Stimulated activated effector memory CD8-positive, alpha-beta T cell treated with anti-CD3 and anti-CD28 coated beads, Interleukin-12 subunit alpha, Interleukin-12 subunit beta, amount 100 ng/mL, for 72 hours (primary cell): Measurements from ENCODE around the gene ELAVL3.
A peak's percentile ranks its signal among the peaks of the same experiment; 100 is the strongest.
"Not testable (repeated sequence)": the region's sequence is repeated elsewhere in the genome, so short reads cannot be mapped to it uniquely, and the experiment has no call there.

Experiments
- ATAC-seq: fragments of 150-1000 bp; cut with Tn5 transposase; 2 replicates; pipeline ENCODE4 v1.10.0; 2021
- DNase-seq, 2 donors: peaks; one replicate each; pipeline ENCODE4 v3.0.0; 2021 to 2022; ENCODE audit warnings: low spot score in 2 of 2
- H3K27ac Mint-ChIP-seq: one replicate; pipeline ENCODE4 v1.8.0; 2022; ENCODE audit warnings: mild to moderate bottlenecking, mixed read lengths
- H3K36me3 Mint-ChIP-seq: one replicate; pipeline ENCODE4 v1.8.0; 2022; ENCODE audit warnings: mild to moderate bottlenecking, mixed read lengths
- H3K4me1 Mint-ChIP-seq: one replicate; pipeline ENCODE4 v1.8.0; 2022; ENCODE audit warnings: mixed read lengths
- H3K4me3 Mint-ChIP-seq: one replicate; pipeline ENCODE4 v1.8.0; 2022; ENCODE audit warnings: mild to moderate bottlenecking, mixed read lengths
- H3K9me3 Mint-ChIP-seq: one replicate; pipeline ENCODE4 v1.8.0; 2022; ENCODE audit warnings: mixed read lengths

ELAVL3 gene

GRCh38 chr19:11437955-11438354, 42.9 kb downstream of the ELAVL3 start:
- Mint-ChIP-seq H3K36me3 (peaks cover 91% of the 10 kb centered on the region), H3K27ac (no peak overlapping the region), H3K9me3 (no peaks in the 10 kb centered on the region), H3K4me3 (peak overlapping the region; percentile 100), H3K4me1 (peaks cover 39% of the 10 kb centered on the region)
- no peak for DNase-seq
- no peak for ATAC-seq

DNA sequence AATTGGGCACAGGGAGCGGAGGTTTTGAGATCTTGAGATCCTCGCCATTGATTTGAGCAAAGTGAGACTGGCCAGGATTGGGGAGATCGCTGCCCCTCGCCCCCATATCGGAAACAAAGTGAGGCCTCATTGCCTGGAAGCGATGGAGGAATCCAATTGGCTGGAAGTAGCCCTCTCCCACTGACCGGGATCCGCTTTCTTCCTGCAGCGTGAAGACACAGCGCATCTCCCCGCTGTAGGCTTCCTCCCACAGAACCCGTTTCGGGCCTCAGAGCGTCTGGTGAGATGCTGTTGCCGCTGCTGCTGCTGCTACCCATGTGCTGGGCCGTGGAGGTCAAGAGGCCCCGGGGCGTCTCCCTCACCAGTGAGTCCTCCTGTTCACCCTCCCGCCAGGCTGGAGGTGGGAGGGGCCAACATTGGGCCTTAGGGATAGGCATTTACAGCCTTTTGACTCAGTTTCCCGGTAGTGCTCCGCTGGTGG, 45.0 kb downstream of the ELAVL3 start:
- Mint-ChIP-seq H3K36me3 (peaks cover 70% of the 10 kb centered on the region), H3K4me1 (peaks cover 26% of the 10 kb centered on the region), H3K27ac (peak overlapping the region; percentile 99), H3K9me3 (no peaks in the 10 kb centered on the region), H3K4me3 (peak overlapping the region; percentile 100)
- peak in 1 of 2 donors; percentile 67 for DNase-seq
- no peak for ATAC-seq

- H3K4me3 Mint-ChIP-seq, result peak within 1 kb of the TSS; percentile 100
- H3K9me3 Mint-ChIP-seq, result no peaks in the 10 kb centered on the region
- H3K27ac Mint-ChIP-seq, result peak within 1 kb of the TSS; percentile 99
- ATAC-seq (peak; percentile 95), DNase-seq (peak; percentile 92 to 99)
- H3K36me3 Mint-ChIP-seq, result peaks cover 64% of the 10 kb centered on the region
- H3K4me1 Mint-ChIP-seq, result peaks cover 23% of the 10 kb centered on the region
Observed at GRCh38 chr19:11435057-11435832, 45.6 kb downstream of the ELAVL3 start, which contains the start of the genes ODAD3 and PRKCSH. Gene ODAD3 (minus strand): TSS chr19:11435121. CDS start chr19:11435016, 105 bp downstream. Gene PRKCSH (plus strand): TSS chr19:11435635. CDS start chr19:11436118, 483 bp downstream.

DNA sequence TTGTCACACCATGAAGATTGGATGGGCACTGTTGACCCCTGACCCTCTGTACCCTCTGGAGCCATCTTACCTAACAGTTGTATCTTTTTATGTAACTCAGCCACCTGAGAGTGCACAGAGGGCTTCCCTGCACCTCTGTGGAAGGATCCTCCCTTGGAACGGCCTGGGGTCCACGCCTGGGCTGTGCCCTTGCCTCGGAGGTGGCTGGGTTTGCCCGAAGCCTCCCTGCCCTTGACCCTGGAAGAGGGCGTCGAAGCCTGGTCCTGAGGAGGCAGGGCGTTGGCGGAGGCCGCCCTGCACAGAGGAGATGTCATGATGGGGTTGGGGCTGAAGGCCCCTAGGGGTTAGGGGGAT, 46.2 kb downstream of the ELAVL3 start:
- Mint-ChIP-seq H3K36me3 (peaks cover 58% of the 10 kb centered on the region), H3K27ac (peak overlapping the region; percentile 99), H3K4me3 (peak overlapping the region; percentile 100), H3K4me1 (peaks cover 23% of the 10 kb centered on the region), H3K9me3 (no peaks in the 10 kb centered on the region)
- DNase-seq (no peak), ATAC-seq (peak; percentile 31)

- H3K36me3 Mint-ChIP-seq, result peaks cover 47% of the 10 kb centered on the region
- ATAC-seq, DNase-seq, H3K27ac Mint-ChIP-seq, H3K9me3 Mint-ChIP-seq: not testable (repeated sequence)
- H3K4me1 Mint-ChIP-seq, result peaks cover 23% of the 10 kb centered on the region
- peak overlapping the region; percentile 100 for H3K4me3 Mint-ChIP-seq
Observed at GRCh38 chr19:11433526-11433925, 47.3 kb downstream of the ELAVL3 start.

DNA sequence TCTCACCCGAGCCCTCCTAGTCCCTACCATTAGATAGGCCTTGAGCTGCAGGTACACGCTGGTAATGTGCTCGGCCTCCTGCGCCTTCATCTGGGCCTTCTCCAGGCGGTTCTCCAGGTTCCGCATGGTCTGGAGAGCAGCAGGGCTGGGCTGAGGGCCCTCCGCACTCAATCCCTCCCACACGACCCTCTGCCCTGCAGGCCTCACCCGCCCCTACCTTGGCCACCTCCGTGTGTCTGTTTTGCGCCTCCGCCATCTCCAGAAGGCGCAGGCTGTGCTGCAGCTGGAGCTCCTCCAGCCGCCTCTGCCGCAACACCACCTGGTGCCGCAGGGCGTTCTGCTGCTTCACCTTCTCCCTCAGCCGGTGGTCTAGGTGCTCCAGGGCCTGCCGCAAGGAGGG, 54.2 kb downstream of the ELAVL3 start:
- peaks cover 22% of the 10 kb centered on the region for H3K4me1 Mint-ChIP-seq
- H3K9me3 Mint-ChIP-seq, result no peaks in the 10 kb centered on the region
- ATAC-seq (no peak), DNase-seq (no peak)
- H3K36me3 Mint-ChIP-seq, result no peaks in the 10 kb centered on the region
- no peak overlapping the region for H3K27ac Mint-ChIP-seq
- H3K4me3 Mint-ChIP-seq, result no peak overlapping the region

- Mint-ChIP-seq H3K9me3 (no peaks in the 10 kb centered on the region), H3K36me3 (no peaks in the 10 kb centered on the region), H3K4me1 (peaks cover 30% of the 10 kb centered on the region), H3K4me3 (no peak overlapping the region), H3K27ac (no peak overlapping the region)
- ATAC-seq, result no peak
- no peak for DNase-seq
Observed at GRCh38 chr19:11425719-11426457, 55.0 kb downstream of the ELAVL3 start.

DNA sequence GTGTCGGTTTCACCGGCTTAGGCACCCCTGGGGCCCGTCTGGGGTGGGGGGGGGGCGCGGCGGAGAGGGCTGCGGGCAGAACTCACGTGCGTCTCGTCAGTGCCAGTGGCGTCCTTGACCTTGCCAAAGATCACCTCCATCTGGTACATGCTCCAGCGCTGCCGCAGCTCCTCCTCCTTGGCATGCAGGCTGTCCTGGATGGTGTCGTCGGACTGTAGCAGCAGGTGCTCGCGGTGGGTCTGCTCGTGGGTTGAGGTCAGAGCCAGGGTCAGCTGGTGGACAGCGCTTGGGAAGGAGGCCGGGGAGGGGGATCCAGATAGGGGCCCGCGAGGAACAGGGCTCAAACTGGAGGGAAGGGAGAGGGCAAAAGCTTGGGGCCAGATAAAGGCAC, 57.1 kb downstream of the ELAVL3 start:
- DNase-seq (no peak), ATAC-seq (no peak)
- Mint-ChIP-seq H3K27ac (no peak overlapping the region), H3K4me1 (peaks cover 41% of the 10 kb centered on the region), H3K4me3 (peak overlapping the region; percentile 73), H3K9me3 (no peaks in the 10 kb centered on the region), H3K36me3 (no peaks in the 10 kb centered on the region)

- Mint-ChIP-seq H3K36me3 (no peaks in the 10 kb centered on the region), H3K27ac (no peak overlapping the region), H3K4me1 (peaks cover 46% of the 10 kb centered on the region), H3K4me3 (peak overlapping the region; percentile 73), H3K9me3 (no peaks in the 10 kb centered on the region)
- ATAC-seq (no peak), DNase-seq (no peak)
Observed at GRCh38 chr19:11423164-11423790, 57.6 kb downstream of the ELAVL3 start.

- Mint-ChIP-seq H3K36me3 (no peaks in the 10 kb centered on the region), H3K9me3 (no peaks in the 10 kb centered on the region), H3K4me1 (peaks cover 47% of the 10 kb centered on the region), H3K4me3 (peak overlapping the region; percentile 73), H3K27ac (peak overlapping the region; percentile 64)
- peak; percentile 85 for ATAC-seq
- DNase-seq, result peak; percentile 67 to 76
Observed at GRCh38 chr19:11422163-11423065, 58.4 kb downstream of the ELAVL3 start.

DNA sequence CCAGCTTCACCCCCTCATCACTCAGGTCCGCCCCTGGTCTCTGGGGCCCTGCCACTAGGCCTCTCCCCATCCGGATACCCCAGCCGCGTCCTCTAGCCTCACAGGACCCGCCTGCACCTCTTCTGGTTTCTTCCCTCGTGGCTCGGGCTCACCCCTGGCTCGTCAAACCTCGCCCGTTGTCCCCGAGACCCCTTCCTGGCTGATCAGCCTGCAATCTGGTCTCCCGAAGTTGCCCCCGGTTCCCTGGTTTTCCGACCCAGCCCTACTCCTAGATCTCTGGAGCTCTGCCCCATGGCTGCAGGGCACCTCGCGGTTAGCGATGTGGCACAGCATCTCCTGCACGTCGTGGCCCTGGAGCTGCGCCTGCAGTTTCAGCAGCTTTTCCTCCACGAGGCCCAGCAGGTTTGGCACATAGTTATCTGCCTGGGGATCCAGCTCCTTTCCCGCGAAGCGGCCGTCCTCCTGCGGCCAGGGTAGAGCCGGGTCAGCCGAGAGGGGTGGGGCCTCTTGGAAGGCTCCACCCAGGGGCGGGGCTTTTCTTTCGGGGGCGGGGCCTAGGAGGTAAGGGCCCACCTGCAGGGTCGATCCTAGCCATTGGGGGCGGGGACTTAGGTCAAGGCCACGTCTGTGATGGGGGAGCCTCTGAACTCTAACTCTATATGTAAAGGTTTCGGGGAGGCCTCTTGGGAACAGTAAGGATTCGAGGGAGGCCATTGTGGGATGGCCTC, 59.3 kb downstream of the ELAVL3 start:
- no peaks in the 10 kb centered on the region for H3K36me3 Mint-ChIP-seq
- peak overlapping the region; percentile 64 for H3K27ac Mint-ChIP-seq
- ATAC-seq, result peak; percentile 68
- peaks cover 47% of the 10 kb centered on the region for H3K4me1 Mint-ChIP-seq
- H3K4me3 Mint-ChIP-seq, result peak overlapping the region; percentile 73
- DNase-seq, result peak; percentile 64 to 69
- H3K9me3 Mint-ChIP-seq, result no peaks in the 10 kb centered on the region

- Mint-ChIP-seq H3K4me1 (peaks cover 47% of the 10 kb centered on the region), H3K9me3 (no peaks in the 10 kb centered on the region), H3K27ac (peak overlapping the region; percentile 64), H3K4me3 (peak overlapping the region; percentile 73), H3K36me3 (no peaks in the 10 kb centered on the region)
- no peak for ATAC-seq
- DNase-seq, result no peak
Observed at GRCh38 chr19:11420429-11421370, 60.1 kb downstream of the ELAVL3 start.
